Activated B cell treated with CpG ODN at 0.5 μM for 24 hours (primary cell): Measurements from ENCODE around the gene ANKRD9. TPM values are rescaled to one million over a fixed set of nuclear protein-coding genes. Genes with fewer than 3 reads are reported as not detected.

ENCODE experiments used
- ATAC-seq: fragments of 200-7000 bp; cut with Tn5 transposase; one replicate; pipeline ENCODE4 v1.10.0; 2021; ENCODE audit warnings: low read depth, mild to moderate bottlenecking, moderate library complexity
- CTCF ChIA-PET: fragments of 350-600 bp; sonication (Branson Sonifier 250); formaldehyde crosslinking; loops from one replicate; lab custom pipeline; 2021; ENCODE audit warnings: antibody characterized with exemption; lab: Charles Lee
- POLR2A ChIA-PET: fragments of 350-600 bp; sonication (Branson Sonifier 250); formaldehyde crosslinking; loops from one replicate; lab custom pipeline; 2021; ENCODE audit warnings: antibody characterized with exemption; lab: Charles Lee
- DNase-seq: peaks from one replicate; pipeline ENCODE4 v3.0.0; 2022
- H3K27ac Mint-ChIP-seq: one replicate; pipeline ENCODE4 v1.8.0; 2020; ENCODE audit warnings: mixed read lengths
- H3K27me3 Mint-ChIP-seq: one replicate; pipeline ENCODE4 v1.8.0; 2021; ENCODE audit warnings: mixed read lengths
- H3K36me3 Mint-ChIP-seq: one replicate; pipeline ENCODE4 v1.8.0; 2021; ENCODE audit warnings: low read depth, mixed read lengths
- H3K4me1 Mint-ChIP-seq: one replicate; pipeline ENCODE4 v1.8.0; 2021; ENCODE audit warnings: mixed read lengths
- H3K4me3 Mint-ChIP-seq: one replicate; pipeline ENCODE4 v1.8.0; 2020; ENCODE audit warnings: mild to moderate bottlenecking, mixed read lengths
- H3K9me3 Mint-ChIP-seq: one replicate; pipeline ENCODE4 v1.8.0; 2020; ENCODE audit warnings: mixed read lengths
- intact Hi-C: fragments of 100-400 bp; cut with micrococcal nuclease; formaldehyde crosslinking; loops from one replicate; pipeline ENCODE4 v1.15.1; 2024
- total RNA-seq: library from RNA; stranded (reverse); gene quantifications from 2 replicates; pipeline ENCODE4 v1.2.3, GENCODE V29; 2022
- TF ChIP-seq, protein P1 (sequence below): fragments of 200-600 bp; IDR thresholded peaks from one replicate; pipeline ENCODE4 v1.8.0; 2022; ENCODE audit warnings: antibody characterized with exemption, mild to moderate bottlenecking

Gene ANKRD9
- total RNA-seq, 1 donor from 2014 or later, result 1.8 TPM

- intact Hi-C loops, result no loop called here
- ATAC-seq (no peak), DNase-seq (no peak)
- Mint-ChIP-seq H3K4me1 (peaks cover 2% of the 10 kb centered on the region), H3K27me3 (peaks cover 7% of the 10 kb centered on the region), H3K36me3 (no peaks in the 10 kb centered on the region), H3K4me3 (no peak overlapping the region), H3K9me3 (no peaks in the 10 kb centered on the region), H3K27ac (no peak overlapping the region)
- POLR2A ChIA-PET, result interaction anchor here (0.5 kb wide), 1 partner anchor 10 kb away, joined by 4 read pairs; no protein-coding TSS in a partner anchor
- CTCF ChIA-PET, result no interaction called here
- TF ChIP-seq, protein P1, sequence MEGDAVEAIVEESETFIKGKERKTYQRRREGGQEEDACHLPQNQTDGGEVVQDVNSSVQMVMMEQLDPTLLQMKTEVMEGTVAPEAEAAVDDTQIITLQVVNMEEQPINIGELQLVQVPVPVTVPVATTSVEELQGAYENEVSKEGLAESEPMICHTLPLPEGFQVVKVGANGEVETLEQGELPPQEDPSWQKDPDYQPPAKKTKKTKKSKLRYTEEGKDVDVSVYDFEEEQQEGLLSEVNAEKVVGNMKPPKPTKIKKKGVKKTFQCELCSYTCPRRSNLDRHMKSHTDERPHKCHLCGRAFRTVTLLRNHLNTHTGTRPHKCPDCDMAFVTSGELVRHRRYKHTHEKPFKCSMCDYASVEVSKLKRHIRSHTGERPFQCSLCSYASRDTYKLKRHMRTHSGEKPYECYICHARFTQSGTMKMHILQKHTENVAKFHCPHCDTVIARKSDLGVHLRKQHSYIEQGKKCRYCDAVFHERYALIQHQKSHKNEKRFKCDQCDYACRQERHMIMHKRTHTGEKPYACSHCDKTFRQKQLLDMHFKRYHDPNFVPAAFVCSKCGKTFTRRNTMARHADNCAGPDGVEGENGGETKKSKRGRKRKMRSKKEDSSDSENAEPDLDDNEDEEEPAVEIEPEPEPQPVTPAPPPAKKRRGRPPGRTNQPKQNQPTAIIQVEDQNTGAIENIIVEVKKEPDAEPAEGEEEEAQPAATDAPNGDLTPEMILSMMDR, result no peak
Observed at GRCh38 chr14:102539544-102540314, 30.2 kb upstream of the ANKRD9 start.

DNA sequence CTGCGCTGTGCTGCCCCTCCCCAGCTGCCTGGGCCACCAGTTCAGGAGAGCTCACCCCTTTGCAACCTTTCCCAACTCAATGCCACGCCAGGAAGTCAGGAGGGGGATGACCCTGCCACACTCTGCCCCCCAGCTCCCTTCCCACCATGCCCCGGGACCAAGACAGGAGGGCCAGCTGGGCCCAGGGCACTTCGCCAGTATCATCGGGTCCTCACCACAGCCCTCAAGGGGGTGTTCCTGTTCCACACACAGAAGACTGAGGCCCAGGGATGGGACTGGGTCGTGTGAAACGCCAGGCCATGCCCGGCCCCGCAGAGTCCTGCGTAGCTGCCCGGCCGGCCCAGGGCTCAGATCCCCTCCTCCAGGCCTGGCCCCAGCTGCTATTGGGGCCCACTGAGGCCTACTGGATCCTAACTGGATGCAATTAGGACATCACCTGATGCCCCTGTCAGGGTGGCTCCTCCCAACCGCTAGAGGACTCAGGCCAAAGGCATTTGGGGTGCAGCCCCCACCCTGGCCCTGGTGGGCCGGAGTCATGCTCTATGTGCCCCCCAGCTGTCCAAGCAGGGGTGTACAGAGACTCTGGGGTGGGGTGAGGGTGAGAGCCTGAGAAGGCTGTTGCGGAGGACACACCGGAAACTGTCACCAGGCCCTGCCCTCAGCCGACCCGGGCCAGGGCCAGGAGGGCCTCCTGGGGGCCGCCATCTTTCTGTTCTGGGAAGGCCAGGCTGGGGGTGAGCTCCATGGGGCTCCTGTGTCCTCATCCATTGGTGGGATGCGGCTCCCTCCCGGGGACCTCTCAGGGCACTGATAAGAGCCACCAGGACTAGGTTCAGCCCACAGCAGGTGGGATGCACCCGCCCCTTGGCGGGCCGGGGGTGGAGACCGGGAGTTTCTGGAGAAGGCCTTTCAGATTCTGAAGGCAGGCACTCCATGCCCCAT is 29.3 kb upstream of the ANKRD9 start:
- H3K27me3 Mint-ChIP-seq, result peaks cover 4% of the 10 kb centered on the region
- POLR2A ChIA-PET, result interaction anchor here (0.5 kb wide), 1 partner anchor 11 kb away, joined by 4 read pairs; no protein-coding TSS in a partner anchor
- H3K4me1 Mint-ChIP-seq, result peaks cover 2% of the 10 kb centered on the region
- intact Hi-C loops, result no loop called here
- no peaks in the 10 kb centered on the region for H3K36me3 Mint-ChIP-seq
- no peaks in the 10 kb centered on the region for H3K9me3 Mint-ChIP-seq
- CTCF ChIA-PET, result no interaction called here
- TF ChIP-seq, protein P1, result no peak
- DNase-seq, result no peak
- no peak for ATAC-seq
- H3K27ac Mint-ChIP-seq, result no peak overlapping the region
- H3K4me3 Mint-ChIP-seq, result no peak overlapping the region

GRCh38 chr14:102537981-102538601 is 28.5 kb upstream of the ANKRD9 start:
- Mint-ChIP-seq H3K27me3 (peaks cover 3% of the 10 kb centered on the region), H3K27ac (no peak overlapping the region), H3K36me3 (no peaks in the 10 kb centered on the region), H3K4me1 (peaks cover 9% of the 10 kb centered on the region), H3K9me3 (no peaks in the 10 kb centered on the region), H3K4me3 (no peak overlapping the region)
- POLR2A ChIA-PET, result no interaction called here
- DNase-seq, result no peak
- ATAC-seq, result no peak
- CTCF ChIA-PET, result interaction anchor here (1.7 kb wide), 1 partner anchor 13 kb away, joined by 8 read pairs; no protein-coding TSS in a partner anchor
- TF ChIP-seq, protein P1, result no peak
- intact Hi-C loops, result no loop called here

- no peak for DNase-seq
- no peak overlapping the region for H3K27ac Mint-ChIP-seq
- H3K36me3 Mint-ChIP-seq, result no peaks in the 10 kb centered on the region
- no peaks in the 10 kb centered on the region for H3K9me3 Mint-ChIP-seq
- ChIA-PET POLR2A (no interaction called here), CTCF (no interaction called here)
- ATAC-seq, result no peak
- H3K4me1 Mint-ChIP-seq, result peaks cover 31% of the 10 kb centered on the region
- TF ChIP-seq, protein P1, result no peak
- intact Hi-C loops, result no loop called here
- H3K4me3 Mint-ChIP-seq, result no peak overlapping the region
- H3K27me3 Mint-ChIP-seq, result no peaks in the 10 kb centered on the region
Observed at GRCh38 chr14:102532204-102532658, 22.7 kb upstream of the ANKRD9 start.
